Measurements from ENCODE around the gene STXBP1. TPM values are rescaled to one million over a fixed set of nuclear protein-coding genes. Genes with fewer than 3 reads are reported as not detected.
"Not testable (repeated sequence)": the region's sequence is repeated elsewhere in the genome, so short reads cannot be mapped to it uniquely, and the experiment has no call there.

STXBP1 gene
- polyA plus RNA-seq, 1 donor: 15.7 TPM

DNA sequence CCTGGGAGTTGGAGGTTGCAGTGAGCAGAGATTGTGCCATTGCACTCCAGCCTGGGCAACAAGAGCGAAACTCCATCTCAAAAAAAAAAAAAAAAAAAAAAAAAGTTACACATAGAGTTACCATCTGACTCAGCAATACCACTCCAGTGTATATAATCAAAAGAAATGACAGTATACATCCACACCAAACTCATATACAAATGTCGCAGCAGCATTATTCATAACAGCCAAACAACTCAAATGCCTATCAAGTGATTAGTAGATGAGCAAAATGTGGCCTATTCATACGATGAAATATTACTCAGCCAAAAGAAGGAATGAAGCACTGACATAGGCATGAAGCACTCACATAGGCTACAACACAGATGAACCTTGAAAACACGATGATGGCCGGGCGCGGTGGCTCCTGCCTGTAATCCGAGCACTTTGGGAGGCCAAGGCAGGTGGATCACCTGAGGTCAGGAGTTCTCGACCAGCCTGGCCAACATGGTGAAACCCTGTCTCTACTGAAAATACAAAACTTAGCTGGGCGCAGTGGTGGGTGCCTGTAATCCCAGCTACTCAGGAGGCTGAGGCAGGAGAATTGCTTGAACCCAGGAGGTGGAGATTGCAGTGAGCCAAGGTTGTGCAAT lies 9.4 kb downstream of the STXBP1 start:
- DNase-seq: not testable (repeated sequence)

DNA sequence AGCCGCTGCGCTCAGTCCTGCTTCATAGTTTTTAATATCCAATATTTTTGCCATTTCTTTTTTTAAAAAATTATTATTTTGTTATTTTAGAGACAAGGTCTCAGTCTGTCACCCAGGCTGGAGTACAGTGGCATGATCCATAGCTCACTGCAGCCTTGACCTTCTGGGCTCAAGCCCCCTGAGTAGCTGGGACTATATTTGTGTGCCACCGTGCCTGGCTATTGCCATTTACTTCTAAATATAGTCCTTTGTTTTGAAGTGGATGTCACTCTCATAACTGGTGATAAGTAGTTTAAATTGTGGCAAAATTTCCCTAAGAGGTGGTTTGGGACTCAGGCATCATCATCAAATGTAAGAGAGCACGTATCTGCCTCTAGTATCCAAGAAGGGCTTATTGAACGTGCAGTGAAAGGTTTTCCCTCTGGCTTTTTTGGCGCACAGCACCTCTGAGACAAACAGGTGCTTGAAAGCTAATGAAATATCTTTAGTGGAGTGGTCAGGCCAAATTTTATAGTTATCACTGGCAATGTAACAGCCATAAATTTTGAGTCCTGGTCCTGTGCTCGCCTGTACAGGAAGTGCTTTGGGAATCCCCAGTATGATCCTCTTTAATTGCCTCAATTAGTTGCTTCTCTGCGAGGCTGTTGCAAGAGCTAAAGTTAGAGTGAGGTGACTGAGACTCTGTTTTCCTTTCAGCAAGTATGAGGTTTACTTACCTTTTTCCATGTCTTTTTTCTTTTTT lies 14.8 kb downstream of the STXBP1 start:
- DNase-seq: no peak

DNA sequence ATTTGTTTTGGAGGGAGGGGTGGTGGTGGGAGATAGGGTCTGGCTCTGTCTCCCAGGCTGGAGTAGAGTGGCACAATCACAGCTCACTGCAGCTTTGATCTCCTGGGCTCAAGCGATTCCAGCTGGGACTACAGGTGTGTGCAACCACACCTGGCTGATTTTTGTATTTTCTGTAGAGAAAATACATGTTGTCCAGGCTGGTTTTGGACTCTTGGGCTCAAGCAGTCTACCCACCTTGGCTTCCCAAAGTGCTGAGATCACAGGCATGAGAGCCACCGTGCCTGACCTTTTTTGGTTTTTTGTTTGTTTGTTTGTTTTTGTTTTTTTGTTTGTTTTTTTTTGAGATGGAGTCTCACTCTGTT lies 15.4 kb downstream of the STXBP1 start:
- no peak for DNase-seq

DNA sequence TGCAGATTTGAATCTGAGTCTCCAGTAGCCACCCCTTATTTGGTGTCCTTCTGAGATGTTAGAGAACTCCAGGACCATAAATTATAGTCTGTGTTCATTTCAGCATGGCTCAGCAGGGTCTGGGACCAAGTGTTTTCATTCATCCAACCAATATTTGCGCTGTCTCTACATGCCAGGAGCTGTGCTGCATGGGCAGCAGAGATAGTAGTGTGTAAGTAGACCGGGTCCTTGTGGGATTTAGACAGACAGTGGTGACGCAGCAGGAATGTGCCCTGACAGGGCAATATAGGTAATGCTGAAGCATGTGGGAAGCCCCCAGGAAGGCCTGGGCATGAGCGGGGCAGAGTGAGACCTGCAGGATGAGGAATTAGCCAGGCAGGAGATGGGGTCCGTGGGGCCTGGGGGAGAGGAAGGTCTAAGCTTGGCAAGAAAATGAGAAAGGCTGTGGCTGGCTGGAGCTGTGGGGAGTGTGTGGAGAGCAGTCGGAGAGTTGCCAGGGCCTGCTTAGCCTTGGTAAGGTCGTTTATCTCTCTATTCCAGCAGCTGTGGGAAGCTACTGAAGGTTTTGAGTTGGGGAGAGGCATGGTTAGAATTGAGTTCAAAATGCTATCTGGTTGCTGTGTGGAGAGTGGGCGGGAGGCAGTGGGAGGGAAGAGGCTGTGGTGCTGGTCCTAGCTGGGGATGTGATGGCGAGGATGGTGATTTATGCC lies 16.8 kb downstream of the STXBP1 start:
- no peak for DNase-seq

DNA sequence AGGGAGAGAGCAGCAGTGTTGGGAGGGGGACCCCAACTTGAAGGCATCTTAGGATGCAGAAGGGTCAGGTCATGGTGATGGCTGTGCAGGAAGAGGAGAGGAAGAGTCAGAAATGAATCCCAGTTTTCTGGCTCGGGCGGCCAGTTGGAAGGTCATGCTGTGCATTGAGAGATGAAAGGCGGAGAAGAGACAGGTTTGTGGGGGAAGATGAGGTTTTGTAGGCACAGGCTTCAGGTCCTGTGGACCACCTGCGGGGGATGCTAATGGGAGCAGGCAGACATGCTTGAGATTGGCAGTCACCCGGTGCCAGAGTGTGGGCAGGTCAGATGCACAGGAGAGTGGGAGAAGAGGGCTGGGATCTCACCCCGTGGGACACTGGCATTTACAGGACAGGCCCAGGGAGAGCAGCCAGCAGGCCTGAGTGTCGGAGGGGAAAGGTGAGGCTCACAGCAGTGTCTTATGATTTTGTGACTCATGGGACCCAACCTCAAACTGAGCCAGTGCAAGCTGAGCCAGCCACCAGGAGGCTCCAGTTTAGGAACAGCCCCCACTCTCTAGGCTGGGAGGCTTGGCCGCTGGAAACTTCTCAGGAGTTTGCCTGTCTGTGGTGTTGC lies 17.5 kb downstream of the STXBP1 start:
- DNase-seq: no peak

DNA sequence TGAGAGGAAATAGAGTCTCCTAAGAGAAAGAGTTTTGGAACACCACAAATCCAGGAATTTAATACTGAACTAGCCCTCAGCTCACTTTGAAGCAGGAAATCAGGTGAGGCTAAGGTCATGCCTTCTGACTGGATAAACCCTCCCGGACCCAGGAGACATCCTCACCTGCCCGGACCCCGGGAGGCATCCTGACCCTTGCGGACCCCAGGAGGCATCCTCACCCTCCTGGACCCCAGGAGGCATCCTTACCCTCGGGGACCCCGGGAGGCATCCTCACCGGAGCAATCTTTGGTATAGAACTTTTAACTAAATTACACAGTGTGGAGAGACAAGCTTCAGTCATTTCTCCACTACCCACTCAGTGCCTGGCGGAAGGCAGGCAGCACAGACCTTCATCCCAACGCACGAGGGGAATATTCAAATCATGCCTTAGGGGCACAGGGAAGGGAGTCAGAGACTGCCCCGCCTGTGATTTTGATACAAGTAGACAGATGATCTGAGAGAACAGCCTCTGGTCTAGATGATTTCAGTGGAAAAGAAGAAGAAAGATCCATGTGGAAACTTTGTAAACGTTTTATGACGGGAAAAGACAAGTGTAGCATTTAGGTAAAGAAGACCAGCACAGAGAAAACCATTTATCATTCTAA lies 21.3 kb downstream of the STXBP1 start:
- DNase-seq: no peak

DNA sequence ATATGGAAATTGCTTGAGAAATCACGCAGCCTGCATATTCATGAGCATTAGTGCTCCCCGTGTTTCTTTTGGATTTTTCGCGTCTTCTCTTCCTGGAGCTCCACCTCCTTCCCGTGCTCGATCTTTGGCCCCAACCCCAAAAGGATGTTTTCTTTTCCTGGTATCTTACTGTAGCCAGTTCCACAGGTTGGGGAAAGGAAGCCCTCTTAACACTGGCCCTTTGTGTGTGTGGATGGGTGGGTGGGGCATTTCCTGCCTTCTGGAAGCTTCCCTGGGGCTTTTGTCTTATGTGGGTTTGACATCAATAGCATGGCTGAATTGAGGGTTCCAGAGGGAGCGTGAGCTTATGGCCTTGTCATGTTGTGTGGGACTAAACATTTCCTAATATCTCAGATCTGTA lies 21.9 kb downstream of the STXBP1 start:
- no peak for DNase-seq

DNA sequence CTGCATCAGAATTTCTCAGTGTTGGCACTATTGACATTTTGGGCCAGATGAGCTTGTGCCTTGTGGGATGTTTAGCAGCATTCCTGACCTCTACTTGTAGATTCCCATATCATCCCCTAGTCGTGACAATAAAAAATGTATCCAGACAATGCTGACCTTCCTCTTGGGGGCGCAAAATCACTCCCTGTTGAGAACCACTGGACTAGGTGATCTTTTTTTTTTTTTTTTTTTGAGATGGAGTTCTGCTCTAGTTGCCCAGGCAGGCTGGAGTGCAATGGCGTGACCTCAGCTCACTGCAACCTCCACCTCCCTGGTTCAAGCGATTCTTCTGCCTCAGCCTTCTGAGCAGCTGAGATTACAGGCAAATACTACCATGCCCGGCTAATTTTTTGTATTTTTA lies 22.6 kb downstream of the STXBP1 start:
- no peak for DNase-seq

DNA sequence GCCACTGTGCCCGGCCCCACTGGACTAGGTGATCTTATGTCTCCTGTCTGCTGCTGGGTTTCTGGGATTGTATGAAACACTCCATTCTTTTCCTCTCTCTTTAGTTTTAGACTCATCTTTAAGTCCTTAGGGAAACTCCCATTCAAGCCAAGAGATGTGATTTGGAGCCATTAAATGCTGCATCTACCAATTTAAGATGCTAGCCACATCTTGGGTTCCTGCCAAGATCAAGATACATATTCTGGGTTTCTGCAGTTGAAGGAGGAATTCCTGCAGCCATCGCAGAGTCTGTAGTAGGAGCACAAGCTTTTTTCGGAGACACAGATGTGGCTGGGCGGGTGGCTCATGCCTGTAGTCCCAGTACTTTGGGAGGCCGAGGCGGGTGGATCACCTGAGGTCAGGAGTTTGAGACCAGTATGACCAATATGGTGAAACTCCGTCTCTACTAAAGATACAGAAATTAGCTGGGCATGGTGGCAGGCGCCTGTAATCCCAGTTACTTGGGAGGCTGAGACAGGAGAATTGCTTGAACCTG lies 23.2 kb downstream of the STXBP1 start:
- DNase-seq: no peak

DNA sequence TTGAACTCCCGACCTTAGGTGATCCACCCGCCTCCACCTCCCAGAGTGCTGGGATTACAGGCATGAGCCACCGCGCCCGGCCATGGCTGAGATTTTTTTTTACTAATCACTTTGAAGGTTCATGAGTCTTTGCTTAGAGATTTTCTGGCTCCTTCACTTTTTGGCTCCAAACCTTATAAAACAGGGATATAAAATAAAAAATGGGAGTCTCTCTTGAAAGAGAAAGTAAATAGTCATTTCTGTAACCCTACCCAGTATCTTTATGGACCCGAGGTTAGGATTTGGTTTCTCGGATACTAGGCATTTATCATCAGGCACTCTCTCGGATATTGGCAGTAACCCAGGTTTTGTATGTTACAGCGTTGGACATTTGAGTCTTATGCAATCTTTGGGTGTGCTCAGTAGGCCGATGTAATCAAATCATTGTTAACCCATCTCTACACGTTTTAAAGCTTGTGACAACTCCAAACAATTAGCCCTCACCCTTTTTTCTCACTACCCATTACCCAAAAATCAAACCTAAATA lies 25.3 kb downstream of the STXBP1 start:
- DNase-seq: peak; percentile 33

DNA sequence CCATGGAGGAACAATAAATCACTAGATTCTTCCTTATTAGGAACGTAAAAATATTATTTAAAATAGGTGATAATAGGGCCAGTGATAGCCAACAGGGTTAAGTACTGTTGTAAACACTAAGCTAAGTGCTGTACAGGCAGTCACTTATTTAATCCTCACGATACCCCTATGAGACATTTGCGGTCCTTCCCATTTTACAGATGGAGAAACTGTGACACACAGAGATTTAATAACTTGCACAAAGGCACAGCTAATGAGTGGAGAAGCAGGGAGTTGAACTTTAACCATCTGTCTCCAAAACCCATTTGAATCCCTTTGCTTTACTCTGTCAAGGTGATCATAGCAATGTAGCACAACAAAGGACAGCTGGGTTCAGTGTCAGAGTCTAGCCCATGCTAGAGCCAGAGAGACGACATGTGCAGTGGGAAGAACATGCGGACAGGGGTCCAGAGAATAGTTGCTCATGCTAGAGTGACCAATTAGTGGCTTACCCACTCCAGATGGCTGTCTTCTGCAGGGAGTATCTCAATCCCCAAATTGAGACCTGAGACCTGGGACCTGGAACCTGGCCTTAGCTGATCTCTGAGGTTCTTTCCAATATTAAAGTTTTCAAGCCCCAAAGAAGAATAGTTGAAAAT lies 28.9 kb downstream of the STXBP1 start:
- DNase-seq: no peak

DNA sequence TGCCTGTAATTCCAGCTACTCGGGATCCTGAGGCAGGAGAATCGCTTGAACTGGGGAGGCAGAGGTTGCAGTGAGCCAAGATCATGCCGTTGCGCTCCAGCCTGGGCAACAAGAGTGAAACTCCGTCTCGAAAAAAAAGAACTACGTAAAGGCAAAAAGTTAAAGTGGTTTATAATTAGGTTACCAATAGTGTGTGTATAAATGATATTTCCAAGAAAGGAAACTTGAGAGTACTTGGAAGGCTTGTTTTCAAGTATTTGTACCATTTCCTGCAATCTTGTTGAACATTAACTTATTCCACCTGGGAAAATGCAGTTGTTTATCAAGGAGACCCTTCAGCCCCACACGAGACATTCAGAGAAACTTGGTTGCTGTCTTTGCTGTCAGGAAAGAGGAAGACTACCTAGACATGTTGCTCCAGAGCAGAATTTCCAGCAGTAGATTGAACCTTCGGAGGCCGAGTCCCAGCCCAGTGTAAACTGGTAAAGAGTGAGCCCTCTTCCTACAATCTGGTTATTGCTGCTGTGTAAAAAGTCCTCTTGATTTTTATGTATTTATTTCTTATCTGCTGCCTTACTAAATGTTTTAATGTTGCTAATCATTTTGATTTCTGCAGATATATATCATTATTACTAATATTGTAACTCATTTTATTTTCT lies 30.1 kb downstream of the STXBP1 start:
- no peak for DNase-seq

DNA sequence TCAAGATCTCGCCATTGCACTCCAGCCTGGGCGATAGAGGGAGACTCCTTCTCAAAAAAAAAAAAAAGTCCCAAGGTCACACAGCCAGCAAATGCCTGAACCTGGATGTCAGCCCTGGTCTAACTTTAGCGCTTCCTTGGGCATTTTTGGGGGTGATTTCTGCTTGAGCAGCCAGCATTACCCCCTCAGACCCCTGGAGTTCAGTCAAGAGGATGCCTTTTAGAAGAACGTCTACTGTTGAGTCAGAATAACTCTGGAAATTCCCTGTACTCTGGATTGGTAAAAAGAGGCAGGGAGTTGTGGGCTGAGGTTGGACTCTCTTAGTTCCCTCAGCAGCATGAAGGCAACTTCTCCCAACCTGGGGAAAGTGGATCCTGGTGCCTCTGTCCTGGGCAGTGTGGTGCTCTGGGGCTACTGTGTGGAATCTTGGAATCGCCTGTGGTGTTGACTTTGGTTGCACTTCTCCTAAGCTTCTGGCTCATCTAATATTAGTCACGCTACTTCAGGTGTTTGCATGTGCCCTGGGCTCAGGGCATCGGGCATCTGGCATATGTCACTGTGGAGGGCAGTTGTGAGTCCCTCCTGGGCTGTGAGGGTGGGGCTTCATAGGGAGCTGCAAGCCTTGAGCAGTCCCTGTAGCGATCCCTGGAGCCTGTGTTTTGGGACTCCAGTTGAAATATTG lies 32.2 kb downstream of the STXBP1 start:
- DNase-seq: no peak

DNA sequence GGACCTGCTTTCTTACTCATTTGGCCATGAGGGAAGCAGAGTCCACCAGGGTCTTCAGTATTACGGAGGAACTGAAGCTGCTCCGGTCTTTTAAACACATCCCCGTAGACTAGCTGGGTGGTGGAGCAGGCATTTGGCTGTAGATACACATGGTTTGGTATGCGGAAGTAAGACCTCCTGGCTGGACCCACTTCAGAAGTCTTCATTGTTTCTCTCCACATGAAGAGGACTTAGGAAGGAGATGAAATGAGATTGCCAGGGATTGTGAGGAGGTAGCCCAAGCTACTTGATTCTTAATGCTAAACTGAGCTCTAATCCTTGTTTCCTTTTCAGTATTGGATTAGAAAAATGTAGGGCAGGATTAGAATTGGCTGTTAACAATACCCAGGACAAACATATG lies 32.9 kb downstream of the STXBP1 start:
- no peak for DNase-seq

DNA sequence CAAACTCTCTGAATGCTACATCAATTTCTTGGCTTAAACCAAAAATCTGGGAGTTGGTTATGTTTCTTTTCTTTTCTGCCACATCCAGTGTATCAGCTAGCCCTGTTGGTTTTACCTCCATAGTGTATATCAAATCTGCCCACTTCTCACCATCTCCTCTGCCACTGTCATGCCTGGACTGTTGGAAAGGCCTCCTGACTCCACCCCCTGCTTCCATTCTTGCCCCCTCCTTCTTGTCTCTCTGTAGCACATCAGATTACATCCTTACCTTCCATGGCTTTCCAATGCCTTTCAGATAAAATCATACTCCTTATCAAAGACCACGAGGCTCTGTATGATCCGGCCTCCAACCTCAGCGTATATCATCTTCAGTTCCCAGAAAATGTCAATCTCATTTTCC lies 35.4 kb downstream of the STXBP1 start:
- DNase-seq: no peak

DNA sequence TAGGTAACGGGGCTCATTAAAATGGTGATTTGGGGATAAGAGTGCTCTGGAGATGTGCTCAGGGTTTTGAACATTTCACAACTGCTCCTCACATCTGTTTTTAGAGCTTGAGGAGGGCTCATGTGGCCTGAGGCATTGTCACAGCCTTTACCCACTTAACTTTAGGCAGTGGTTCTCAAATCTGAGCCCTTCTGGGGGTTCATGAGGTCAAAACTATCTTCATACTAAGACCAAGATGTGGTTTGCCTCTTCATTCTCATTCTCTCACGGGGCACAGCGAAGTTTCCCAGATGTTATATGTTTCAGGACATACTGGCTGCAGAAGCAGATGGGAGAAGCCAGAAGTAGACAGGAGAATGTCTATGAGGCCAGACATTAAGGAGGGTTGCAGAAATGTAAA lies 38.4 kb downstream of the STXBP1 start:
- DNase-seq: no peak

DNA sequence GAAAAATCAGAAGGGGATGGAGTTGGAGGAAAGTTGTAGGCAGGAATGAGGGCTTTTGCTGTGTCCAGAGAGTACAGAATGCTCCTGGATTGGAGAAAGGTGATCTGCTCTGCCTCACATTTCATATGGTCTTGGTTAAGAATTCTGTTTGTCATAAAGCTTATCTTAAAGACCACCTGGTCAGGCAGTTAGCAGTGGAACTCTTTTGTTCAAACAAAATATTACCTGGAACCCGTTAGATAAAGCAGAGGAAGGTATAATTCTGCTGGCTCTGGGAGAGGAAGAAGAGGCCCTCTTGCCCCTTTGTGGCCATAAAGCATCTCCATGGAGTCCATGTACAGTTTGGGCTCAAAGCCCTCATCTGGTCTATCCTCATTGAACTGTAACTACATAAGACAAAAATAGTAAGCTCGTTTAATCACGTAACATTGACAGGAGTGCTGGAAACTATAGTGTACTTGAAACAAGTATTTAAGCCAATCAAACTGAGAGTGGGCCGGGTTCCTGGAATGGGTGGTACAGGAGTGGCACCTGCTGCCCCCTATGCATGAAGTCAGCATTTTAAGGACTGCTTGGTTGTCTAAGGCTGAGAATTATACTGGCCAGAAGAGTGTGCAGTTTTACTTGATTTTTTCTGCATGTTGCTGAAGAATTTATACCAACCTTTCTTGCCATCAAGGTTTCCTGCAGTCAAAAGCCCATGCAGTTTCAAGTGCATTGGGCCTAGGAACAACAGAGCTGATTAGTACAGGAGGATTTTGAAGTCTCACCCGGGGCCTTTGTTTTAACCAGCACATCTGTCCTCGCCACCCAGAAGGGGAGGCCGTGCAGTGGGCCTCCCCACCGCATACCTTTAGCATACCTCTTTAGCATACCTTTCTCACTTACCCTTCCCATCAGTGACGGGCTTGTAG lies 39.9 kb downstream of the STXBP1 start:
- DNase-seq: no peak

DNA sequence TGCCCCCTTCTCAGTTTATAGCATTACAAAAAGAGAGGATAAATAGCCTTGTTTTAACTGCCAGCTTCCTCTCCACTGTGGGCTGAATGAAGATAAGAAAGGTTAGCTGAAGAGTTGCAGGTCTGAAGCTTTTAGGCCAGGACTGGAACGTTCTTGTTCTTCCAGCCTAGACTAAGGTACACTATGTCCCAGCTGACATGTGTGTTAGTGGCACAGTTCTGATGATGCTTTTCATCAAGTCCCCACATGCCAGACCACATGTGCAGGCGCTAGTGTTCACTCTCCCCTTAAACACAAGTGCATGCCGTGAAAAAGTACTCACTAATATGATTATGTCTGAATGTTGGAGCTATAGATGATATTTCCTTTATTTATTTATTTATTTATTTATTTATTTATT lies 40.7 kb downstream of the STXBP1 start:
- no peak for DNase-seq

DNA sequence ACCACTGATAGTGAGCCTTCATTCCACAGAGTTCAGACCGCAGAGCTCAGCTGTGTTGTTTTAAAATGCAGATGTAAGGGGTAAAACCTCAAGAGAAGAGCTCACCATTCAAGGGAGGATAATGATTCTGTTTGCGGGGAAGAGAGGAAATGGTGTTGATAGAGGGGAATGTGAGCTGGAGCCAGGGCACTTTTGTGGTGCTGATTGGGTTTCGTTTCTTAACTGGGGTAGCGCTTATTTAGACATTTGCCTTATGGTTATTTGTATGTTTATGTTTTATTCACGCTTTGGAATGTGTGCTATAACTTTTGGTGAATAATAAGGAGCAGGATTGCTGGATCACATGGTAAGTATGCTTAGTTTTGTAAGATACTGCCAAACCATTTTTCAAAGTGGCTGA lies 42.5 kb downstream of the STXBP1 start:
- DNase-seq: no peak

DNA sequence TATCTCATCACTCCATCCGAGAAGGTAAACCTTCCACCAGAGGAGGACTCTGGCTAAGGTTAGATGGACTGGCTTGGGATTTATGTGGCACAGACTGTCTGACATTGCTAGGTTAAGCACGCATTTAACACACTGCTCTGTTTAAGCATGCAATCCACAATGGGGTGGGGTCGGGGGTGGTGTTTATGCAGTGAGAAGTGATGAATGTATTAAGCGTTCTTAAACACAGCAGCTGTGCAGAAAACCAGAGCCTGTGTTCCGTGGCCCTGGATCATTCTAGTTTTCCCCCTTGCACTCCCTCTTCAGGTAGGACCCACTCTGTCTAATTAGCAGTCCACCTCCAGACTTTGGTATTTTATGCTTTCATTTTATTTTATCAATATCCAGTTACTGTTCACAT lies 46.4 kb downstream of the STXBP1 start:
- DNase-seq: no peak
